ENCODE results near the gene DNAH3.

DNAH3 gene
- long read RNA-seq, partial matches to known transcripts, result 0 of 3 reads
- long read RNA-seq, other reads (novel, unspliced or antisense), result 3 of 3 reads

- Histone ChIP-seq H3K27me3 (ENCODE audit: insufficient read depth, poor library complexity, severe bottlenecking) (no peaks in the 10 kb centered on the region), H3K4me3 (replicated peaks; ENCODE audit: insufficient read depth, low read length) (no peak within 1 kb of the TSS), H3K27ac (replicated peaks) (no peak within 1 kb of the TSS)
- DNase-seq (ENCODE audit: low read depth in 1 of 2, low spot score in 1 of 2), result peak in 1 of 2 experiments; percentile 21
- TF ChIP-seq GABPA (IDR thresholded peaks at IDR 0.05; ENCODE audit: low read depth) (no peak), SPI1 (IDR thresholded peaks at IDR 0.05; ENCODE audit: borderline replicate concordance, low read depth) (no peak), REST (IDR thresholded peaks at IDR 0.05; ENCODE audit: insufficient replicate concordance, low read depth) (no peak), POLR2AphosphoS5 (IDR thresholded peaks at IDR 0.05; ENCODE audit: low read depth) (no peak)
- TF ChIP-seq, protein P1, sequence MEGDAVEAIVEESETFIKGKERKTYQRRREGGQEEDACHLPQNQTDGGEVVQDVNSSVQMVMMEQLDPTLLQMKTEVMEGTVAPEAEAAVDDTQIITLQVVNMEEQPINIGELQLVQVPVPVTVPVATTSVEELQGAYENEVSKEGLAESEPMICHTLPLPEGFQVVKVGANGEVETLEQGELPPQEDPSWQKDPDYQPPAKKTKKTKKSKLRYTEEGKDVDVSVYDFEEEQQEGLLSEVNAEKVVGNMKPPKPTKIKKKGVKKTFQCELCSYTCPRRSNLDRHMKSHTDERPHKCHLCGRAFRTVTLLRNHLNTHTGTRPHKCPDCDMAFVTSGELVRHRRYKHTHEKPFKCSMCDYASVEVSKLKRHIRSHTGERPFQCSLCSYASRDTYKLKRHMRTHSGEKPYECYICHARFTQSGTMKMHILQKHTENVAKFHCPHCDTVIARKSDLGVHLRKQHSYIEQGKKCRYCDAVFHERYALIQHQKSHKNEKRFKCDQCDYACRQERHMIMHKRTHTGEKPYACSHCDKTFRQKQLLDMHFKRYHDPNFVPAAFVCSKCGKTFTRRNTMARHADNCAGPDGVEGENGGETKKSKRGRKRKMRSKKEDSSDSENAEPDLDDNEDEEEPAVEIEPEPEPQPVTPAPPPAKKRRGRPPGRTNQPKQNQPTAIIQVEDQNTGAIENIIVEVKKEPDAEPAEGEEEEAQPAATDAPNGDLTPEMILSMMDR (IDR thresholded peaks at IDR 0.05; ENCODE audit: insufficient read depth, low read length), result no peak
Observed at GRCh38 chr16:21150375-21151001, at the start of gene DNAH3. Gene DNAH3 (minus strand): TSS chr16:21150846. CDS start chr16:21150319, 527 bp downstream.

DNA sequence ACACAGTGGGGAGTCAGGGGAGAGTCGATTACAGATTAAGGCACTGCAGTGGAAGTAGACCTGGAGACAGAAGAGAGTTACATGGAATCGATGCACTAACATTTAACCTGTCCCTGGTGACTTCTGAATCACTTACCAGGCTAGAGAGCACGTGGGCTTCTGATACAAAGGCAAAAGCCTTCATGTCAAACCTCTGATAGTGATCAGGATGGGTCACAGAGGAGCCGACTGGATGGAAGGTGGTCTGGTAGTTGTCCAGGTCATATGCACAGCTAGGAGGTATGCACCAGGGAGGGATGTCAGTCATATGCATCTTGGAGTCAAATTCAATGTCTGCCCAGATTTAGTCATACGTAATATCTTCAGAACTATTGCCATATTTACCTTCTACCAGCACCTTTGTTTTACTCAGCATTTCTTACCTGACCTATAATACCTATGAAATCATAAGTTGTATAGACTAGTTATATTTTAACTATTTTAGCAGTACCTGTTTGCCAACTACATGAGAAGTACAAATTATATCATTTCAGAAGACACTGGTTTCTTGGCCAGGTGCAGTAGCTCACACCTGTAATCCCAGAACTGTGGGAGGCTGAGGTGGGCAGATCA lies 49.1 kb upstream of the DNAH3 start:
- no peak for DNase-seq (ENCODE audit: low read depth in 1 of 2, low spot score in 1 of 2)
- H3K27me3 ChIP-seq (ENCODE audit: insufficient read depth, poor library complexity, severe bottlenecking), result no peaks in the 10 kb centered on the region
- H3K27ac ChIP-seq (replicated peaks), result no peak overlapping the region
- TF ChIP-seq, protein P1 (IDR thresholded peaks at IDR 0.05; ENCODE audit: insufficient read depth, low read length), result no peak
- TF ChIP-seq SPI1 (IDR thresholded peaks at IDR 0.05; ENCODE audit: borderline replicate concordance, low read depth) (no peak), GABPA (IDR thresholded peaks at IDR 0.05; ENCODE audit: low read depth) (no peak), REST (IDR thresholded peaks at IDR 0.05; ENCODE audit: insufficient replicate concordance, low read depth) (no peak), POLR2AphosphoS5 (IDR thresholded peaks at IDR 0.05; ENCODE audit: low read depth) (no peak)
- H3K4me3 ChIP-seq (replicated peaks; ENCODE audit: insufficient read depth, low read length), result no peak overlapping the region

DNA sequence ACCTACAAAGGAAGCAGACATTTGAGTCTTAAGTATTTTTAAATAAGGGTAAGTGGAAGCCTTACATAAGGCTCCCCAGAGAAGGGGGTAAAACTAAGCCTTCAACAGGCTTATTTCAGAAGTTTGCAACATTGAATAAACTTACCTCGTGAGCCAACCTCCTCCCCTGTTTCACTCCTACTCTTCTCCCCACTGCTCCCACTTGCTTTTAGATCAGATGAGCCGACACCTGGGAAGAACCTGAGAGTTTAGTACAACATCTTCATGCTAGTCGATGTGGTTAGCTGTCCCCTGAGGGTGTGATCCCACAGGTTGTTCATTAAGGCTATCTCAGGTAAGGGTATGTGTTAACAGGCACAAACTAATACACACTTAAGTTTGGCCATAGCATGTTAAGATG lies 47.0 kb upstream of the DNAH3 start:
- Histone ChIP-seq H3K27me3 (ENCODE audit: insufficient read depth, poor library complexity, severe bottlenecking) (no peaks in the 10 kb centered on the region), H3K4me3 (replicated peaks; ENCODE audit: insufficient read depth, low read length) (no peak overlapping the region), H3K27ac (replicated peaks) (no peak overlapping the region)
- TF ChIP-seq REST (IDR thresholded peaks at IDR 0.05; ENCODE audit: insufficient replicate concordance, low read depth) (no peak), POLR2AphosphoS5 (IDR thresholded peaks at IDR 0.05; ENCODE audit: low read depth) (no peak)
- no peak for DNase-seq (ENCODE audit: low read depth in 1 of 2, low spot score in 1 of 2)

Measured in HL-60 (cell line).